GM19455 (cell line): ENCODE results near the gene SLC9A9.
"Not testable (repeated sequence)": the region's sequence is repeated elsewhere in the genome, so short reads cannot be mapped to it uniquely, and the experiment has no call there.

Source experiments
- ATAC-seq: cut with Tn5 transposase; IDR thresholded peaks from one replicate; pipeline ENCODE4 v1.9.1; 2021; ENCODE audit not compliant: unreplicated experiment

Gene SLC9A9

DNA sequence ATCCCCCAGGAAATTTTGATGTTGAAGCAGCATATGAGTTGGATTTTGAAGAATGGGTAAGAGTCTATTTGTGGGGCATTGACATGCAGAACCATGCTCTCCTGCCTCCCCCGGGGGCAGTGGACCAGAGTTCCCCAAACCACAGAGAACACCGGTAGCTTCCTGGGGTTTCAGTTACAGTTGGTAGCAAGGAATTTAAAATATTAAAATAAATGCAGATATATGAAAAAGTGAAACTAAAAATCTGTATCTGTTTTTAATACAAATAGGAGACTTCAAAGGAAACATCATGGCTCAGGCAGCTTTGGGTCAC lies 37.4 kb downstream of the SLC9A9 start:
- no peak for ATAC-seq

DNA sequence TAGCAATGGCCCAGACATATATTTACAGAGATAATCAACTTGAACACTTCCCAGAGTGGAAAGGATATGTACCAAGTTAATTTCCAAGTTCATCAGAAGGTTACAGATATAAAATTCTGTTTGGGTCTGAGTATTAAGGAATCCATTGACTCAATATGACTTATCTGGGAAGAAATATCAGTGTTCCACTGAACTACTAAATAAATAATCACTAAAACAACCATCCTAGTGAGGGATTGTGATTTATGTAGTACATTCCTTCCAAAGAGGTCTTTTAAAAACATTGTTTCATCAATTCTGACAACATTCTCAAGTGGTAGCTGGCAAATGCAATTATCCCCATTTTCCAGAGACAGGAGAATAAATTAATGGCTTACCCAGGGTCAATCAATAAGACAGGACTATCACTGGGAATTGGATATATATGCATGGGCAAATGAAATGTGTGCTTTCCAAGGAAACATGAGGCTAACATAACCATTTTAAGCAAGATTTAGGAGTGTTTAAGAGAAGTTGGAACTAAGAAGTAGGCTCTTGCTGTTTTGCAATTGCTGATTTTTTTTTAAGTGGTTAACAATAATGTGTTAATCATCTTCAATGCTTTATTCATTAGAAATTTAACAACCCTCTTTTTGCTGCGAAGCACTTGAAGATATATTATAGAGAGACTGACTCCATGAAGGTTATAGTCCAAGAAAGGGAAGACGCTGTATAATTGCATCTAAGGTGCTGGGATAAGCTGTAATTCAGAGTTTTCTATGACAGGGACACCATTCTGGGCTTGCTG lies 37.9 kb downstream of the SLC9A9 start:
- ATAC-seq, result no peak

DNA sequence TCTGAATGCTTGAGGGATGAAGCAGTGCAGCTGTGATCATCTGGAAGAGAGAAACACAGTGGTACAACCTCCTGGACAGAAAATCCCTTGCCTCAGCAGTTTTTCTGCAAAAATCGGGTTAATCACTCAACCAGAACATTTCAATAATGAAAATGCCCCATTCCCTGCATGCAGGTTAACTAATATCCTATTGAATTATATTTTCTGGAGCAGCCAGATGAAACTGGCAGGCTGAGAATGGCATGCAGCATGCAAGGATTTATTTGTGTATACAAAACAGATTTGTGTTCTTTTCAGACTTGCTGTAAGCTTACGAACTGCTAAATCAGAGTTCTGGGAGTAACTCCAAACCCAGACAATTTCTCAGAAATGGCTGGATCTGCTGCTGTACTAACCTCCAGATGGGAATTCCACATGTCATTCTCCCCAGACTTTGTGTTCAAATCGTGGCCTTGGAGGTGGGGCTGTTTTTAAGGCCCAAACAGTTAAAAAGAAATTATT lies 39.1 kb downstream of the SLC9A9 start:
- ATAC-seq, result no peak

DNA sequence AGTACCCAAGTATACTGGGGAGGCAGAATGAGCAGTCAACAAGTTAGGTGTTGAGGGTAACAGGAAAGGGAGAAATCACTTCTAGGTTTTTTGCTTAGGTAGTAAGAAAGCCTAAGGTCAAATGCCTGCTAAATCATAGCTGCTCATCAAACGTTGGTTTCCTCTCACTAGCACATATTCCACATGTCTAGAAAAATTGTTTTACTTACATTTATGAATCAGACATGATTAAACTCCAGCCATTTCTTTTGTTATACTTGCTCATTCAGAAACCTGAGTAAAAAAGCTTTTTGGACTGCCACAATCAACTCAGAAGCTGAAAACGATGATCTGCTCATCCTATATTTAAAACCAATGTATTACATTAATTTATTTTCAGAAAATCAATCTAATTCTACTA lies 40.2 kb downstream of the SLC9A9 start:
- ATAC-seq, result no peak

DNA sequence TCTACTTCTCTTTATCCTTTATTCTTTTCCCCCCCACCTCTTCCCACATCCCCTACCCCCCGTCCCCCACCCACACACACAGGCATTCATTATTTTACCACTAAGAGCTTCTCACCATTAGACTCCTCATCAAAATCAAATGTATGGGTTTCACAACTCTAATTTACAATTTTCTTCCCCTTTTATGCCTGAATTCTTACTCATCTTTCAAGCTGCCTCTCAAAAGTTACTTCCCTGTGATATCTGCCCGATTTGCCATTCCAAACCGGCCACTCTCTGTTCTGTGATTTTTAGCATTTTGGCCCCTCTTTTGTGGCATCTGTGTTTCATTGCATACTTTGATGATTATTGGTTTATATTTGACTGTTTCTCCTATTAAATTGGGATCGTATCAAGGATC lies 42.2 kb downstream of the SLC9A9 start:
- no peak for ATAC-seq

DNA sequence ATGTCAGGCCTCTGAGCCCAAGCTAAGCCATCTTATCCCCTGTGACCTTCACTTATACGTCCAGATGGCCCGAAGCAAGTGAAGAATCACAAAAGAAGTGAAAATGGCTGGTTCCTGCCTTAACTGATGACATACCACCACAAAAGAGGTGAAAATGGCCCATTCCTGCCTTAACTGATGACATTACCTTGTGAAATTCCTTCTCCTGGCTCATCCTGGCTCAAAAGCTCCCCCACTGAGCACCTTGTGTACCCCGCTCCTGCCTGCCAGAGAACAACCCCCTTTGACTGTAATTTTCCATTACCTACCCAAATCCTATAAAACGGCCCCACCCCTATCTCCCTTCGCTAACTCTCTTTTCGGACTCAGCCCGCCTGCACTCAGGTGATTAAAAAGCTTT lies 42.8 kb downstream of the SLC9A9 start:
- not testable (repeated sequence) for ATAC-seq

DNA sequence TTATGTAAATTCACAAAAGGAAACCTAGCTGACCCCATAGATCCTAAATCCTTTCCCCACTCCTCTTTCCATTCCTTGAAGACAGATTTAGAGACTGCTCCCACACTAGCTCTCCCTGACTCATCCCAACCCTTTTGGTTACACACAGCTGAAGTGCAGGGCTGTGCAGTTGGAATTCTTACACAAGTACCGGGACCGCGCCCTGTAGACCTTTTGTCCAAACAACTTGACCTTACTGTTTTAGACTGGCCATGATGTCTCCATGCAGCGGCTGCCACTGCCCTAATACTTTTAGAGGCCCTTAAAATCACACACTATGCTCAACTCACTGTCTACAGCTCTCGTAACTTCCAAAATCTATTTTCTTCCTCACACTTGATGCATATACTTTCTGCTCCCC lies 47.2 kb downstream of the SLC9A9 start:
- not testable (repeated sequence) for ATAC-seq

DNA sequence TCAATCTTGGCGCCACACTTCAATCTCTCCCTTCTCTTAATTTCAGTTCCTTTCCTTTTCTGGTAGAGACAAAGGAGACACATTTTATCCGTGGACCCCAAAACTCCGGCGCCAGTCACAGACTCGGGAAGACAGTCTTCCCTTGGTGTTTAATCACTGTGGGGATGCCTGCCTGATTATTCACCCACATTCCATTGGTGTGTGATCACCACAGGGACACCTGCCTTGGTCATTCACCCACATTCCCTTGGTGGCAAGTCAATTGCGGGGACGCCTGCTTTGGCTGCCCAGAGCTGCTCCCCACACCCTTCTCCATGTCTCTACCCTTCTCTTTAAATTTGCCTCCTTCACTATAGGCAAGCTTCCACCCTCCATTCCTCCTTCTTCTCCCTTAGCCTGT lies 50.1 kb downstream of the SLC9A9 start:
- ATAC-seq, result not testable (repeated sequence)

DNA sequence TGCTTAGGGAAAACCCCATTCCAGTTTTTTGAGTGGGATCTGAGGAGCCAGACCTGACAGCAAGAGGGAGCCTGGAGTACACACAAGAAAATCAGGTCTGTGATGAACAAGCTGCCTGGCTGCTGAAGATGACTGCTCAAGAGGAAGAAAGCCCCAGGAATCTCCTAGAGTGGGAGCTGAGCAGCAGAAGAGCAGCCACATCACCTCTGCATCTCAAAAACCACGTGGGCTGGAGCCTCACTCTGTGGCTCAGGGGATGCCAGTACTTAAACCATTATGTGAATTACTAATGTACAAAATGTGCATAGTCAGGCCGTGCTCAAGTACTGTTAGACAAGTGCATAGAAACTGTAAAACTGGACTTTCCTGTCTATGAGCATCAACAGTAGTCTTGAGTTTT lies 52.4 kb downstream of the SLC9A9 start:
- no peak for ATAC-seq

DNA sequence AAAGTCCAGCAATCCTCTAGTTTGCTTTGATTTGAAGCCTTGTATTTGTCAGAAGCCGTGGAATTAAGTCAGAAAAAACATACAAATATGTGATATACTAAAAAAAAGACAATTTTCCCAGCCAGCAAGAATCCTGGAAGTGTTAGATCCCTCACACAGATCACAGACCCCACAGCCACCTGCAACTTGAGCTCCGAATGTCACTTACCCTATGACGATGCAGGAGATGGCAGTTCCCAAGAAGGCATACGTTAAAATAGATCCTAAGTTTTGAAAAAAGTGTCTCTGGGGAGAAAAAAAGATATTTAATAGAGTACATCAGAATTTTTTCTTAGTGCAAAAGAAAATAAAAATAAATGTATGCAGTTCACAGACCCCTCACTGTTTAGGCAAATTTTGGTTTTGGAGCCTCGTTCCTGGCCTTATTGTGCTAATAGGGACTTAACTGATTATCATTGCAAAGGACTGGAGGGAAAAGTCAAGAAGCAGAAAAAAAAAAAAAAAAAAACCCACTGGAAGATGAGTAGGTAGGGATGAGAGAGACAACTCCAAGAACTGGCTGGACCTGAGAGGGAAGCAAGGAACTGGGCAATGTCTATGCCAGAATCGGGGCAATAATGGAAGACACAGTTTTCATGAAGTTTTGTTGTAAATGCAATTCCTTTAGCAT lies 53.3 kb downstream of the SLC9A9 start:
- no peak for ATAC-seq

DNA sequence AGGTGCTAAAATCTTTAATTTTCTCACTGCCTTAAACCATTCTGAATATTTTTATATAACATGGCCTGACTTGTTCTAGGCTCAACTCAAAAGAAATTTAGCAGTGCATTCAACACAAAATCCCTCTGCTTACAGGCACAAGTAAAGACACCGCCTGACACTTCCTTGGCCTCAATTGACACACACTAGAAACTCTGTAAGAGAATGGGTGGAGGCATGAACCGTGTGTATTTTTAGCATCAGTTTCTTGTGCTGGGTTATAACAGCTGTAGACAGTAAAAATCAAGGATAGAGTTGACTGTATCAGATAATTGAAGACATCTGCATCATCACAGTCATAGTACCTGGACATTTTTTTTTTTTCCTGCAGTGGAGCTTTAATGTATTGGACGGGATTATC lies 54.3 kb downstream of the SLC9A9 start:
- no peak for ATAC-seq

DNA sequence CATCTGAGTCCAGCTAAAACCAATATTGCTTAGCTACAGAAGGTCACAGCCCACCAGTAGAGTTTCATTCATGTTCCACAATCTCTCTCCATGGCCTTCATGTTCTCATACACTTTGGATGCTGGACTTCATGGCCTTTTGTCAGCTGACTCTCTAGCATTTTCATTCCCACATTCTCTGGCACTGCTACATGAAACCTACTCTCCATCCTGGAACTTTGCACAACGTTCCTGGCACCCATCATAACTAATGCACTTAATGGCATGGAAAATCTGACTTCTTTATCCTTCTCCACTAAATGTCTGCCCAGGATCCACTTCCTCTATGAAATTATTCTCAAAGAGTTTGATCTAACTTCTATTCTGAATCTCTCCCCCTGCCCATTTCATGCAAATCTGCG lies 56.9 kb downstream of the SLC9A9 start:
- no peak for ATAC-seq

DNA sequence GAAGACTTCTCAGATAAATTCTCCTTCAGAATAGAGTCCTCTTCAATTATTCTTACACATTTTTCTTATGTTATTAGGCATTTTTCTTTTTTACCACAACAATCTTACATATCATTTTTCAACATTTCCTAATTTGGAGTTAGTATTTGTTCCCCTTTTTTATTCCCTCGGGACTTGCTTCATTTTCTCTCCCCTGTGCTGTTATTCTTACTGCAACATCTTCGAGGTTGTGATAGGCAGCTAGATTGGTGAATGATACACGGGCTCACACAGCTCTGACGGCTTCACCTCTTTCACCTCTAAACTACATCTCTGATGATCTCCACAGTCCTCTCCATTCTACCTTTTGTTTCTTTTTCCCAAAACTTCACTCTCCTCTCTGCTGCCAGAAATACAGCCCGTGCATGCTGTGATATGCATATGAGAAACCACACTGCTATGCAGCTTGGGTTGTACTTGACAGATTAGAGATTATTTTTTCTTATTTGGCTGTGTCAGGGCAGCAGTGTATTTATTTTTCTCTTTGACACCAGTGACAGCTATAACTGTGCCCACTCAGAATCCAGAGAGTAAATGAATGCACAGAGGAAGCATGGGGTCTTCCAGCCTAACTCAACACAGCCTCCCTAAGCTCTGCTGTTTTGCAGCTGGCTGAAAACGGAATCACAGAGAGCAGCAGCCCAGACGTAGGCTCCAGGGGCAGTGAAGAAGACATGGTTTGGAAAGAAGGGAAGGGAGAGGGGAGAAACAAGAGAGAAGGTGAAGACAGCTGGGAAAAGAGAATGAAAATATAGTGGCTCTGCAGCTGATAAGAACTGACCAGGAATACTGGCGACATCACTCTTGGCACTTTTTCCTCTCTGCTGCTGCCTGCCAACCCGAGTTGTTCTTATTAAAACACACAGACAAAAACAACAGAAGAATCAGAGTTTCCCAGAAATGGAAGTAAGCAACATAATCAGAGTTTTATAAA lies 61.8 kb downstream of the SLC9A9 start:
- no peak for ATAC-seq

DNA sequence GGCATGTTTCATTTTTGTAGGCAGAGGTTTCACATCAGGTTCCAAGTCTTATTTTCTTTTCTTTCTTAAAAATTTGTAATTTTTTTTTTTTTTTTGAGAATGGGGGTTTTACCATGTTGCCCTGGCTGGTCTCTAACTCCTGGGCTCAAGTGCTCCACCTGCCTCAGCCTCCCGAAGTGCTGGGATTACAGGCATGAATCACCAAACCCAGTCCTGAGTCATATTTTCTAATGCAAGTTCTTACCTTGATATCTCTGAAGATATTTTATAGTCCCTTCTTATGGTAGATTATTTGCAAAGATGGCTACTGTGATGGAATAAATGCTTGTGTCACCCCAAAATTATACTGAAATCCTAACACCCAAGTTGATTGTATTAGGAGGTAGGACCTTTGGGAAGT lies 63.8 kb downstream of the SLC9A9 start:
- ATAC-seq, result no peak

DNA sequence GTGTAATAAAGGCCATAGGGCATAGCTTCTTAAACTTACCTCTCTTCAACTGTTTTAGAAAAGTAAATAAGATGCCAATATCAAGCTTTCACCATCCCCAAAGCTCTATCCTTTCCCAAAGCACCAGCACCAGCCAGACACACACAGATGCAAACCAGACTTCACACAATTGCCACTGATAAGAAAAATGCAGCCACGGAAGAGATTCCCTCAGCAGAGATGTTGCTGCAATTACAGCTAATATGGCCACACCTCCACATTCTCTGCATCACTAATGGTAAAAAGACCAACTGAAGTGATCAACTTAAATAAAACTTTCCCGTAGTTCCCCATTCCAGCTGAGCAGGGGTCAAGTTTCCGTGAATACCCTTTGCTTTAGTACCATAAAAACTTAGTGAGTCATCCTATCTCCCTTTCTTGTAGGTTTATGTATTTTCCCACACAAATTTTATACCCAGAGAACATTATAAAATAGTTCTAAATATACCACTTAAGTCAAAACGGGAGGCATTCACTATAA lies 64.4 kb downstream of the SLC9A9 start:
- no peak for ATAC-seq

DNA sequence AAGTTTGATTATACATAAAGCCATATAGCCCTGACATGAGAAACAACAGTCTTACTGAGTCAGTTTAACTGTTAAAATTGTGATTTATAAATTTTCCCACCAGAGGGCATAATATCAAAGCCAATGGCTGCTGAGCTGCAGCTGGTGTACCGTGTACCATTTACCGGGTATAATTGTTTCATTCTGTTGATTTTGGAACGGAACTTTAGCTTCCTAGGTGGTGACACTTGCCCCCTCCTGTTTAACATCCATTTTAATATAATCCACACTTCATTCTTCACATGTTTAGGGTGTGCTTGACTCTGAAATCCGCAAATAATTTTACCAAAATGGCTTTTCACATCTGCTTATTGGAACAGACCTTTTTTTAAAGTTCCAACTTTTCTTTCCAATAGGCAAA lies 72.8 kb downstream of the SLC9A9 start:
- ATAC-seq, result peak; percentile 77

DNA sequence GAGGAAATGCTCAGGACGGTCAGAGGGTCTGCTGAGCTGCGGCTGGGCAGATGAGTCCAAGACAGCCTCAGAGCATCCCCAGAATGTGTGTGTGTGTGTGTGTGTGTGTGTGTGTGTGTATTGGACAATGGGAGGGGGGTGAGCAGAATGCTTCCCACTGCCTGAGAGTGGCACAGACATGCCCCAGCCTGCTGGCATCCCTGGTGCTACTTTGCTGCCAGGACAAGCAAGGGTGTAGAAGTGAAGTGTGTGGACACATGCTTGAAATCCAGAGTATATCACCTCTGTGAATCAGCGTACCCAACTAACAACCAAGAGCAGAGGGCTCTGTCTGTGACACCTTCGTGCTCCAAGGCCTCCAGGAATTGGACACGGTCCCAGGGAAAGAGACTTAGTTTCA lies 76.3 kb downstream of the SLC9A9 start:
- no peak for ATAC-seq

DNA sequence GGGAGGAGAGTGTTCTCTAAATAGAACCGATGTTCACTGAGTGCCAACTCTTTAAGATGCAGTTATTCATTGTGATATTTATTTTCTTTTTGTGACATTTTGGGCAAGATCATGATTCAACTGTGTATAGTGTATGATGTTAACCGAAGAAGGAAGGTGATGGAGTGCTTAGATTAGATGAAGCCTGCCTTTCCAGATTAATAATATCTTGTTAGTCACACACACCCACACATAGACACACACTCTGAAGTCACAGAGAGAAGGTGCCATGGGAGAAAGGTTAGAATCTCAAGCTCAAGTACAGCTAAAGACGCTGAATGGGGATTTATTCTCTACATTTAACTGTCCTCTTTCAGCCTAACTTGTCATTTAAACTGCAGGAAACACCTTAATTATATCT lies 77.0 kb downstream of the SLC9A9 start:
- ATAC-seq, result no peak

DNA sequence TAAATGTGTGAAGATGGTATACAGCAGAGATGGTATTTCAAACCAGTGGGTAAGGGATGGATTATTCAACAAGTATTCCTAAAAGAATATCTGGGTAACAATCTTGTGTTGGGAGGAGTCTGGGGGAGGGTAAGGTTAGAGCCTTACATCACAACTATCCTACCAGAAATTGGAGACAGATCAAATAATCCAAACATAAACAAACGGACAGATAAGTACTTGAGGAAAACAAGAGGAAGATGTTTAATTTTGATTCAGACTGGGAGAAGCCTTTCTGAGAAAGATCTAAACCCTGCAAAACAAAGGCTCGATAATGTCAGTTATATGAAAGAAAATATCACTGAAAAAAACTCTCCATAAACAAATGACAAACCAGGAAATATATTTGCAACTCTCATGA lies 77.9 kb downstream of the SLC9A9 start:
- no peak for ATAC-seq

DNA sequence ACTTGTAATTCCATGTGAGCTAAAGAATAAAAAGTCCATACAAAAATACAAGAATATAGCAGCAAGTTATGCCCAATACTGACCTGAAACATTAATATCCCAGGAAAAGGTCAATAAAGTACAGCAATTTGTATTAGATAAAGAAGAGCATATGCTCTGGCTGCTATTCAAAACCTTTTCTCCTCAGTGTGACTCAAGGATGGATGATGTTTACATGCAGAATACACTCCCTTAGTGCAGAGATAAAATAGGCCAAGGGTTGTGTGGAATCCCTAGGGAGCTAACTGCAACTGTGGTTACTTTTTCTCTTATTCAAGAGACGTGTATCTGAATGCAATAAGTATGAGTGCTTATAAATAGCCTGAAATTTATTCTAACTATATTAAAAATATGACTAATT lies 78.7 kb downstream of the SLC9A9 start:
- no peak for ATAC-seq

DNA sequence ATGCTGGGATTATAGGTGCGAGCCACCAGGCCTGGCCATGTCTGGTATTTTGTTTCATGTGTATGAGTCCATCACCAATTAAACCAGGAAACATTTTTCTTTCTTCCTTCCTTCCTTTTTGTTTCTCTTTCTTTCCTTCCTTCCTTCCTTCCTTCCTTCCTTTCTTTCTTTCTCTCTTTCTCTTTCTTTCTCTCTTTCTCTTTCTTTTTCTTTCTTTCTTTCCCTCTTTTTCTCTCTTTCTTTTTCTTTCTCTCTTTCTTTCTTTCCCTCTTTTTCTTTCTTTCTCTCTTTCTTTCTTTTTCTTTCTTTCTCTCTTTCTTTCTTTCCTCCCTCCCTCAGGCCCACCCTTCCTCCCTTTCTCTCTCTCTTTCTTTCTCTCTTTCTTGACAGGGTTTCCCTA lies 83.4 kb downstream of the SLC9A9 start:
- no peak for ATAC-seq
